SK-N-SH (cell line): ENCODE data around the gene DHX29.

ENCODE experiments used
- CTCF ChIP-seq: fragments of 200-600 bp; sonication (generic); IDR thresholded peaks from 2 replicates; pipeline ENCODE4 v1.6.1; 2017; ENCODE audit warnings: antibody characterized with exemption, mild to moderate bottlenecking, moderate library complexity
- EP300 ChIP-seq, 2 experiments: IDR thresholded peaks; 2 replicates each; pipeline versions ENCODE4 v1.4.0 to v1.6.1; 2012; ENCODE audit warnings: borderline replicate concordance in 1 of 2, low read depth in 1 of 2, low read length in 1 of 2
- EZH2phosphoT487 ChIP-seq: fragments of 200-600 bp; sonication (generic); IDR thresholded peaks from 2 replicates; pipeline ENCODE4 v1.6.1; 2017; ENCODE audit warnings: low read depth, mixed run types, mild to moderate bottlenecking, antibody characterized with exemption, moderate library complexity, borderline replicate concordance
- FOXM1 ChIP-seq: IDR thresholded peaks from 2 replicates; pipeline ENCODE4 v1.4.0; 2012; ENCODE audit warnings: low read depth, mild to moderate bottlenecking
- GABPA ChIP-seq: IDR thresholded peaks from 2 replicates; pipeline ENCODE4 v1.4.0; 2012; ENCODE audit warnings: low read depth, mild to moderate bottlenecking
- JUND ChIP-seq: IDR thresholded peaks from 2 replicates; pipeline ENCODE4 v1.4.0; 2012
- MAX ChIP-seq: IDR thresholded peaks from 2 replicates; pipeline ENCODE4 v1.4.0; 2012; ENCODE audit warnings: low read depth
- RAD21 ChIP-seq: IDR thresholded peaks from 2 replicates; pipeline ENCODE4 v1.6.1; 2012; ENCODE audit warnings: mild to moderate bottlenecking, low read length
- RXRA ChIP-seq: IDR thresholded peaks from 2 replicates; pipeline ENCODE4 v1.4.0; 2012; ENCODE audit warnings: low read depth, mild to moderate bottlenecking, borderline replicate concordance
- SIN3A ChIP-seq: IDR thresholded peaks from 2 replicates; pipeline ENCODE4 v1.6.1; 2012; ENCODE audit warnings: low read depth, mild to moderate bottlenecking, low read length, moderate library complexity, borderline replicate concordance
- SMC3 ChIP-seq: IDR thresholded peaks from 2 replicates; pipeline ENCODE4 v1.6.1; 2012; ENCODE audit warnings: low read depth, low read length, improper control_type of control experiment
- TCF12 ChIP-seq: IDR thresholded peaks from 2 replicates; pipeline ENCODE4 v1.4.0; 2012
- USF2 ChIP-seq: fragments of 150-350 bp; IDR thresholded peaks from 2 replicates; pipeline ENCODE4 v1.6.1; 2017; ENCODE audit warnings: antibody characterized with exemption, low read length, low read depth, borderline replicate concordance
- YY1 ChIP-seq: IDR thresholded peaks from 2 replicates; pipeline ENCODE4 v1.4.0; 2012; ENCODE audit warnings: low read depth, mild to moderate bottlenecking

GRCh38 chr5:55300890-55301289, 6.6 kb downstream of the DHX29 start:
- TF ChIP-seq TCF12 = no peak
- TF ChIP-seq GABPA = no peak
- no peak for TF ChIP-seq CTCF
- no peak for TF ChIP-seq EZH2phosphoT487
- no peak for TF ChIP-seq USF2
- TF ChIP-seq RAD21 = no peak
- TF ChIP-seq MAX = no peak
- no peak for TF ChIP-seq YY1
- no peak for TF ChIP-seq FOXM1
- no peak for TF ChIP-seq SMC3
- TF ChIP-seq EP300 (IDR thresholded peaks at IDR 0.05; ENCODE audit: borderline replicate concordance in 1 of 2, low read depth in 1 of 2, low read length in 1 of 2) = no peak
- no peak for TF ChIP-seq RXRA
- TF ChIP-seq JUND = no peak
- no peak for TF ChIP-seq SIN3A
